Activated CD4-positive, alpha-beta T cell treated with anti-CD3 and anti-CD28 coated beads for 1 hour (primary cell): ENCODE results near the gene ASCC2.
"Not testable (repeated sequence)": the region's sequence is repeated elsewhere in the genome, so short reads cannot be mapped to it uniquely, and the experiment has no call there.

Experiments used
- DNase-seq: peaks from one replicate; pipeline ENCODE4 v3.0.0-alpha.2; 2020

ASCC2 gene

GRCh38 chr22:29837741-29838598 is at the start of gene ASCC2:
ASCC2 (minus strand) TSS chr22:29838274; CDS start chr22:29832325, 5,949 bp downstream.
- peak; percentile 98 for DNase-seq

DNA sequence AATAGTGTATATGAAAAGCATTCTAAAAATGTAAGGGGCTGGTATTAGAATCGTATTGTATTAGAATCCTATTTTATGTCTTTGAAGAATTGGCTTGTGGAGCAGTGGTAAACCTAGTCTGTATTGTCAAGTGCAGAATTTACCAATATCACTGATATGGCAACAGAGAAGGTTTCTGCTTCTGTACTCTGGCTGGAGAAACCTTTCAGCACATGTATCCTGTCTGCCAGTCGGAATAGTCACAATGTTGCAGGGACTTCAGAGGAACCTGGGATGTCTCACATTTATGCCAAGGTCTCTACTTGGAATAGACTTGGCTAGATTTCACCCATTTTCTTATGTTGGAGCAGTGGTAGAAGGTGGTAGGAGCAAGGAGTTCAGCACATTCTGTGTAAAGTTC is 49.3 kb upstream of the ASCC2 start:
- DNase-seq = no peak

DNA sequence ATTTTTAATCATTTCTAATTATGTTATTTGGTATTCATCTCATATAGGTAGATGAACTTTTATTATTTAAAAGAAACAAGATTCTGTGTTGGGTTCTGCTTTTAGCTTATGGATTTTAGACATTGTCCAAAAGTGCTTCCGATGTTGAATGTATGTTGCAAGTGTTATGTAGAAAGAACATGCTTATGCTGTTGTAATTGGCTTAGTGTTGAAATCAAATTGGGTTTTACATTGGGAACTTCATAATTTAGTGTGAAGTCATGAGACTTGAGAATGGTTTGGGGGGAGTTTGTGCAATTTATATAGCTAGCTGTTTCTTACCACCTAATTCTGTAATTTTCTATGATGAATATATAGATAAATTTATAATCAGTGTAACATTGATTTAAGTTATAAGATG is 48.5 kb upstream of the ASCC2 start:
- DNase-seq = no peak

- DNase-seq = no peak
Measured at GRCh38 chr22:29885610-29886009, 47.5 kb upstream of the ASCC2 start.

- DNase-seq = peak; percentile 9
Measured at GRCh38 chr22:29883775-29884097, 45.7 kb upstream of the ASCC2 start.

DNA sequence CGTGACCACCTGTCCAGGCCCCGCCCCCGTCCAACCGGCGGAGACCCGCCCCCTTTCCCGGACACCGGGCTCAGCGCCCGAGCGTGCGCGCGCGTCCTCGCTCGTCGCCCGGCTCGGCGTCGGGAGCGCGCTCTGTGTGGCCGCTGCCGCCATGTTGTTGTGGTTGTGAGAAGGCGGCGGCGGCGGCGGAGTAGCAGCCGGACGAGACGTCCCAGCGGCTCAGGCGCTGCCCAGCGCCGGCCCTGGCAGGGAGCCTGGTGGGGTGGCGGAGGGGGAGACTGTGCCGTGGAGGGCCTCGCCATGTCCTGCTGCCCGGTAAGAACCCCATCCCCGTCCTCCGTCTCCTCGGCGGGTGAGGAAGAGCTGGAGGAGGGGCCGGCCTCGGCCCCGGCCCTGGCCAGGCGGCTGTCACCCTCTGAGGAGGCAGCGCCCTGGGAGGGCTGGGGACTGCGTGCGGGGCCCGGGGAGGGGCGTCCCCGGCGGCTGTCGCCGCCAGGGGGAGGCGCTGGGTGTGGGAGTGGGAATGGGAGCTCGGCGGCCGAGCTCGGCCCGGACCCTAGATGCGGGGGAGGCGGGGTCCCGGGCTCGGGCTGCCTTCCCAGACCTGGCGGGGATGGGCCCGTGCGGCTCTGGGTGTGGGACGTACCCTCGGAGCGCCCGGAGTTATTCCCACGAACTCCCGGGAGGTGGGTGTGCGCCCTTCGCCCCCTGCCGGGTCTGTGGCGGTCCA is 45.1 kb upstream of the ASCC2 start, which contains the start of gene MTMR3:
Gene MTMR3, plus strand, starts transcription at position 130 of the 730 bp plus-strand sequence. CDS start 87,886 bp downstream, outside the sequence.
- DNase-seq = peak; percentile 88

- no peak for DNase-seq
Measured at GRCh38 chr22:29882716-29883044, 44.6 kb upstream of the ASCC2 start.

- no peak for DNase-seq
Measured at GRCh38 chr22:29879753-29880152, 41.7 kb upstream of the ASCC2 start.

- DNase-seq = no peak
Measured at GRCh38 chr22:29877620-29878019, 39.5 kb upstream of the ASCC2 start.

- no peak for DNase-seq
Measured at GRCh38 chr22:29873943-29874342, 35.9 kb upstream of the ASCC2 start.

DNA sequence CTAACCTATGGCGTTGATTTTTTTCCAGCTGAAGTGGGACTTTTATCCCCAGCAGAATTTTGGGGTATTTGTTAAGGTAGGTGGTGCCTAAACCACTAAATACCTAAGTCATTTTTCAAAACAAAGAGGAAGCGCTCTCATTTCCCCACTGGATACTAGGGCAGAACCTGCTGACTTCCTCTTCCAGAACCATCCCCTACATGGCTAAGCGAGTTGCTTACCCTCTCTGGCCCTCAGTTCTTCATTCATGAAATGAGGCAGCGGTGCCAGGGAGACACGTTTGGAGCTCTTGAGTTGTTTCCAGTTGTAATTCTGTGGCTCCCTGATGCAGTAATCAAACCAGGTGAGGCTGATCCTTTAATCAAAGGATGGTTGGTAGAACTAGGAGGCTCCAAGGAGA is 34.9 kb upstream of the ASCC2 start:
- no peak for DNase-seq

GRCh38 chr22:29872144-29872893 is 34.2 kb upstream of the ASCC2 start:
- DNase-seq = no peak

DNA sequence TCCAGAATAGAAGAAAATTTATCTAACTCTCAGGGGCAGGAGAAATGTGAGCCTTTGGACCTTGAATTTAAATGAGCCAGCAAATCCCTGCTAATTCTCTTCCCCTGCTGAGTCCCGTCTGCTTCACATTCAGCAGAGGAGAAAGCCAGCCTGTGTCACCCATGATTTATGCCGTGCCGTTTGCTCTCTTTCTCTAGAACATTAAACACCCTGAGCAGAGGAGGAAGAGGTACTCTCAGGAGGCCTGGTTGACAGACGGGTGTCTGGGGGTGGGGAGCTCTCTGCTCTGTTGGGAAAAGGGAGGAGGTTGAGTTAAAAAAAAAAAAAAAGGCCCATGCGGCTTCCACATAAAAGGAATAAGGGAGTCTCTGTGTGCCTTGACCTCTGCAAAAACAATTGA is 33.6 kb upstream of the ASCC2 start:
- no peak for DNase-seq

GRCh38 chr22:29870574-29870973 is 32.5 kb upstream of the ASCC2 start:
- no peak for DNase-seq

DNA sequence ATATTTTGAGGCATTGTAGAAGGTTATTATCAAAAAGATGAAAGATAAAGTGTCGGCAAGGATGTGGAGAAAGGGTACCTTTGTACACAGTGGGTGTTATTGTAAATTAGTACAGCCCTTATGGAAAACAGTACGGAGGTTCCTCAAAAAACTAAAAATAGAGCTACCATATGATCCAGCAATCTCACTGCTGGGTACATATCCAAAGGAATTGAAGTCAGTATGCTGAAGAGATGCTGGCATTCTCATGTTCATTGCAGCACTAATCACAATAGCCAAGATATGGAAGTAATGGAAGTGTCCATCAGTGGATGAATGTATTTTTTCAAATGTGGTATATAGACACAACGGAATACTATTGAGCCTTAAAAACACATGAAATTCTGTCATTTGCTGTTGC is 29.8 kb upstream of the ASCC2 start:
- no peak for DNase-seq

GRCh38 chr22:29867260-29867659 is 29.2 kb upstream of the ASCC2 start:
- no peak for DNase-seq

GRCh38 chr22:29865572-29865971 is 27.5 kb upstream of the ASCC2 start:
- not testable (repeated sequence) for DNase-seq

GRCh38 chr22:29861672-29862297 is 23.7 kb upstream of the ASCC2 start:
- no peak for DNase-seq

DNA sequence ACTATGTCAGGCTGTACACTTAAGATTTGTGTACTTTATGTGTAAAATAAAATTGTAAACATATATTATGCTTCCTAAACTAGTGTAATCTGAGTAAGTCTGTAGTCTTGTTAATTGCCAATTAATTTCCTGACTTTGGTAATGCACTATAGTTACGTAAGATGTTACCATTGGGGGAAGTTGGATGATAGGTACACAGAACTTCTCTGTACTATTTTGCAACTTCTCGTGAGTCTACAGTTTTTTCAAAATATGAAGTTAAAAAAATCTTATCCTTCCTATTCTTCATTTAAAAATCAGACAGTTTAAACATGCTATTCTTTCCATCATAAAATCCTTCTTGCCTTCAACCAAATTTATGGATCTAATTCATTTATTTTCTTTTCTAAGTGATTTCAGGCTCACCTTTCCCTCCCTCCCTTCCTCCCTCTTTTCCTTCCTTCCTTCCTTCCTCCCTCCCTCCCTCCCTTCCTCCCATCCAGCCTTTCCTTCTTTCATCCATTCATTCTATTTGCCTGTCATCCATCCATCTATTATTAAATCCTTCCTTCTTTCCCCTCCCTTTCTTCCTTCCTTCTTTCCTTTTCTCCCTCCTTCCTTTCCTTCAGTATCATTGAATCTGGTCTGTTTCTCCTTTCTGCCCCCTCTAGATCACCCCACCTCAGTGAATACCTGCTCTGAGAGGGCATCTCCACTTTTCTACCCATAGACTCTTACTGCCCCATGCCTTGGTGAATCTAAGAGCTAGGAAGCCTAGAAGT is 22.1 kb upstream of the ASCC2 start:
- DNase-seq = no peak

DNA sequence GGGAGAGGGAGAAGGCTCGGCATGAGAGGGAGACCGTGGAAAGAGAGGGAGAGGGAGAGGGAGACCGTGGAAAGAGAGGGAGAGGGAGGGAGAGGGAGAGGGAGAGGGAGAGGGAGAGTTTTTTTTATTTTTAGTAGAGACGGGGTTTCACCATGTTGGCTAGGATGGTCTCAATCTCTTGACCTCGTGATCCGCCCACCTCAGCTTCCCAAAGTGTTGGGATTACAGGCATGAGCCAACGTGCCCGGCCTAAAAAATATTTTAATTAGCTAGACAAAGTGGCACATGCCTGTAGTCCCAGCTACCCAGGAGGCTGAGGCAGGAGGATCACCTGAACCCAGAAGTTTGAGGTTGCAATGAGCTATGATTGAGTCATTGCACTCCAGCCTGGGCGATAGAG is 21.0 kb upstream of the ASCC2 start:
- DNase-seq = not testable (repeated sequence)

GRCh38 chr22:29856496-29856895 is 18.4 kb upstream of the ASCC2 start:
- DNase-seq = no peak

- DNase-seq = no peak
Measured at GRCh38 chr22:29855611-29856181, 17.6 kb upstream of the ASCC2 start.
